GM19328 (cell line): ENCODE results near the gene TTC13.

ENCODE experiments used
- ATAC-seq: cut with Tn5 transposase; IDR thresholded peaks from one replicate; pipeline ENCODE4 v1.9.1; 2021; ENCODE audit warnings: mild to moderate bottlenecking, moderate library complexity; ENCODE audit not compliant: unreplicated experiment

TTC13 gene

GRCh38 chr1:230857822-230858221 is 120.8 kb downstream of the TTC13 start:
- no peak for ATAC-seq

GRCh38 chr1:230857077-230857476 is 121.6 kb downstream of the TTC13 start:
- ATAC-seq: no peak
